Left lung (tissue), 10 donors: ENCODE measurements around the gene TACR2. TPM values are rescaled to one million over a fixed set of nuclear protein-coding genes. Genes with fewer than 3 reads are reported as not detected.

Source experiments
- ATAC-seq: fragments of 200-7000 bp; cut with Tn5 transposase; one replicate; pipeline ENCODE4 v1.9.1; 2020; ENCODE audit warnings: moderate library complexity
- DNase-seq, 4 donors: peaks; one replicate each; pipeline ENCODE4 v3.0.0-alpha.2; 2013 to 2020
- H3K27ac ChIP-seq, 2 donors: fragments of 200-600 bp; sonication (generic) in 1 of 2; one replicate each; pipeline versions ENCODE4 v1.5.0 to v1.8.0; 2020 to 2021
- H3K27me3 ChIP-seq, 2 donors: fragments of 200-600 bp; sonication (generic) in 1 of 2; one replicate each; pipeline versions ENCODE4 v1.5.0 to v1.8.0; 2020 to 2021
- H3K36me3 ChIP-seq, 2 donors: fragments of 200-600 bp; sonication (generic) in 1 of 2; one replicate each; pipeline versions ENCODE4 v1.5.0 to v1.8.0; 2020 to 2021
- H3K4me1 ChIP-seq, 2 donors: fragments of 200-600 bp; one replicate each; pipeline ENCODE4 v1.8.0; 2021
- H3K4me3 ChIP-seq, 2 donors: fragments of 200-600 bp; sonication (generic) in 1 of 2; one replicate each; pipeline versions ENCODE4 v1.5.0 to v1.8.0; 2020 to 2021; ENCODE audit warnings: mild to moderate bottlenecking in 1 of 2
- H3K9me3 ChIP-seq, 2 donors: fragments of 200-600 bp; sonication (generic) in 1 of 2; one replicate each; pipeline versions ENCODE4 v1.5.0 to v1.8.0; 2020 to 2021
- CTCF ChIP-seq, 2 donors: fragments of 200-600 bp; sonication (generic) in 1 of 2; IDR thresholded peaks; one replicate each; pipeline versions ENCODE4 v1.5.0 to v1.8.0; 2021; ENCODE audit warnings: antibody characterized with exemption in 2 of 2
- intact Hi-C, 2 donors: fragments of 100-400 bp; cut with DNase I; formaldehyde crosslinking; loops; one replicate each; pipeline versions ENCODE4 v1.11.2 to v1.14.2; 2022
- polyA plus RNA-seq, 6 donors: library from polyadenylated mRNA; unstranded; fragments of 120-200 nt; gene quantifications; one replicate each; pipeline ENCODE4 v1.2.1, GENCODE V29; 2013; ENCODE audit not compliant: insufficient read length in 6 of 6
- total RNA-seq, 2 donors: library from RNA; stranded (reverse); fragmentation: NEBNext Ultra II Directional; extraction: Animal tissue kit (Norgen Biotek cat#: 25700); gene quantifications; one replicate each; pipeline ENCODE4 v1.2.1, GENCODE V29; 2021
- donor health status: DM: no; HTN: yes; CAD: no.
- donor health status: DM: no; HTN: no; CAD: no.

The TACR2 gene
- total and polyA plus RNA-seq, 8 donors = 0.31 to 0.70 (median 0.45) TPM

GRCh38 chr10:69426376-69426727 is 9.6 kb upstream of the TACR2 start:
- intact Hi-C loops = loop anchor here in 1 of 2 donors (5.0 kb wide), 1 partner anchor 81 kb away; no protein-coding TSS in a partner anchor
- Histone ChIP-seq H3K9me3 (no peaks in the 10 kb centered on the region), H3K36me3 (no peaks in the 10 kb centered on the region), H3K27ac (peak overlapping the region; percentile 36 to 58), H3K27me3 (no peaks in the 10 kb centered on the region), H3K4me3 (no peak overlapping the region), H3K4me1 (peaks cover 0 to 27% of the 10 kb centered on the region in 2 donors)
- ATAC-seq = no peak
- TF ChIP-seq CTCF (IDR thresholded peaks at IDR 0.05) = no peak
- DNase-seq = no peak

GRCh38 chr10:69425511-69426298 is 9.0 kb upstream of the TACR2 start:
- no peak for DNase-seq
- H3K4me3 ChIP-seq = no peak overlapping the region
- no peaks in the 10 kb centered on the region for H3K27me3 ChIP-seq
- intact Hi-C loops = loop anchor here in 1 of 2 donors (5.0 kb wide), 1 partner anchor 82 kb away; no protein-coding TSS in a partner anchor
- ATAC-seq = peak; percentile 38
- peak overlapping the region; percentile 36 to 58 for H3K27ac ChIP-seq
- H3K4me1 ChIP-seq = peaks cover 0 to 28% of the 10 kb centered on the region in 2 donors
- no peak for TF ChIP-seq CTCF (IDR thresholded peaks at IDR 0.05)
- H3K36me3 ChIP-seq = no peaks in the 10 kb centered on the region
- H3K9me3 ChIP-seq = no peaks in the 10 kb centered on the region

- Histone ChIP-seq H3K27ac (no peak overlapping the region), H3K27me3 (no peaks in the 10 kb centered on the region), H3K4me3 (no peak overlapping the region), H3K4me1 (peaks cover 0 to 28% of the 10 kb centered on the region in 2 donors), H3K36me3 (no peaks in the 10 kb centered on the region), H3K9me3 (no peaks in the 10 kb centered on the region)
- ATAC-seq (no peak), DNase-seq (no peak)
- no peak for TF ChIP-seq CTCF (IDR thresholded peaks at IDR 0.05)
- intact Hi-C loops = loop anchor here in 1 of 2 donors (5.0 kb wide), 1 partner anchor 82 kb away; no protein-coding TSS in a partner anchor
Observed at GRCh38 chr10:69425041-69425440, 8.3 kb upstream of the TACR2 start.

GRCh38 chr10:69422676-69423075 is 6.0 kb upstream of the TACR2 start:
- no peak overlapping the region for H3K4me3 ChIP-seq
- no peak for ATAC-seq
- intact Hi-C loops = no loop called here
- H3K36me3 ChIP-seq = no peaks in the 10 kb centered on the region
- H3K9me3 ChIP-seq = no peaks in the 10 kb centered on the region
- no peak for TF ChIP-seq CTCF (IDR thresholded peaks at IDR 0.05)
- H3K27ac ChIP-seq = no peak overlapping the region
- peak in 1 of 4 donors; percentile 14 for DNase-seq
- H3K27me3 ChIP-seq = no peaks in the 10 kb centered on the region
- peaks cover 0 to 28% of the 10 kb centered on the region in 2 donors for H3K4me1 ChIP-seq

- intact Hi-C loops = no loop called here
- H3K27ac ChIP-seq = no peak overlapping the region
- TF ChIP-seq CTCF (IDR thresholded peaks at IDR 0.05) = no peak
- H3K27me3 ChIP-seq = no peaks in the 10 kb centered on the region
- no peaks in the 10 kb centered on the region for H3K36me3 ChIP-seq
- DNase-seq (peak in 3 of 4 donors; percentile 73 to 88 (median 87)), ATAC-seq (peak; percentile 90)
- peaks cover 0 to 27% of the 10 kb centered on the region in 2 donors for H3K4me1 ChIP-seq
- no peaks in the 10 kb centered on the region for H3K9me3 ChIP-seq
- no peak overlapping the region for H3K4me3 ChIP-seq
Observed at GRCh38 chr10:69421611-69422308, 5.0 kb upstream of the TACR2 start.
